Measurements from ENCODE around the gene RELN.

DNA sequence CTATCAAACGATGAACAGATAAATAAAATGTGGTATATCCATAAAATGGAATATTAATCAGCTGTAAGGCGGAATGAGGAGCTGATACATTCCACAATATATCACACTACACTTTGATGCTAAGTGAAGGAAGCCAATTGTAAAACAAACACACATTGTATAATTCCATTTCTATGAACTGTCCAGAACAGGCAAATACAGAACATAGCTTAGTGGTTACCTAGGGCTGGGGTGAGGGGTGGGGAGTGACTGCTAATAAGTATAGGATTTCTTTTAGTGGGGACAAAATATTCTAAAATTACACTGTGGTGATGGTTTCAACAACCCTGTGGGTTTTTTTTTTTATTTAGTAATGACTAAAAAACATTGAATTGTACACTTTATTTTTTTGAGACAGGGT, 461.3 kb downstream of the RELN start:
- TF ChIP-seq, protein P1, sequence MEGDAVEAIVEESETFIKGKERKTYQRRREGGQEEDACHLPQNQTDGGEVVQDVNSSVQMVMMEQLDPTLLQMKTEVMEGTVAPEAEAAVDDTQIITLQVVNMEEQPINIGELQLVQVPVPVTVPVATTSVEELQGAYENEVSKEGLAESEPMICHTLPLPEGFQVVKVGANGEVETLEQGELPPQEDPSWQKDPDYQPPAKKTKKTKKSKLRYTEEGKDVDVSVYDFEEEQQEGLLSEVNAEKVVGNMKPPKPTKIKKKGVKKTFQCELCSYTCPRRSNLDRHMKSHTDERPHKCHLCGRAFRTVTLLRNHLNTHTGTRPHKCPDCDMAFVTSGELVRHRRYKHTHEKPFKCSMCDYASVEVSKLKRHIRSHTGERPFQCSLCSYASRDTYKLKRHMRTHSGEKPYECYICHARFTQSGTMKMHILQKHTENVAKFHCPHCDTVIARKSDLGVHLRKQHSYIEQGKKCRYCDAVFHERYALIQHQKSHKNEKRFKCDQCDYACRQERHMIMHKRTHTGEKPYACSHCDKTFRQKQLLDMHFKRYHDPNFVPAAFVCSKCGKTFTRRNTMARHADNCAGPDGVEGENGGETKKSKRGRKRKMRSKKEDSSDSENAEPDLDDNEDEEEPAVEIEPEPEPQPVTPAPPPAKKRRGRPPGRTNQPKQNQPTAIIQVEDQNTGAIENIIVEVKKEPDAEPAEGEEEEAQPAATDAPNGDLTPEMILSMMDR (IDR thresholded peaks at IDR 0.05), result no peak
- TF ChIP-seq POLR2A (IDR thresholded peaks at IDR 0.05), result no peak
- TF ChIP-seq POLR2AphosphoS5 (IDR thresholded peaks at IDR 0.05), result no peak
